ENCODE measurements around the gene TAC3. TPM values are rescaled to one million over a fixed set of nuclear protein-coding genes. Genes with fewer than 3 reads are reported as not detected.

TAC3 gene
- total and polyA plus RNA-seq, 2 of the 4 experiments (the other 2 are of a cell fraction): 0.94 TPM; not detected in 1

DNA sequence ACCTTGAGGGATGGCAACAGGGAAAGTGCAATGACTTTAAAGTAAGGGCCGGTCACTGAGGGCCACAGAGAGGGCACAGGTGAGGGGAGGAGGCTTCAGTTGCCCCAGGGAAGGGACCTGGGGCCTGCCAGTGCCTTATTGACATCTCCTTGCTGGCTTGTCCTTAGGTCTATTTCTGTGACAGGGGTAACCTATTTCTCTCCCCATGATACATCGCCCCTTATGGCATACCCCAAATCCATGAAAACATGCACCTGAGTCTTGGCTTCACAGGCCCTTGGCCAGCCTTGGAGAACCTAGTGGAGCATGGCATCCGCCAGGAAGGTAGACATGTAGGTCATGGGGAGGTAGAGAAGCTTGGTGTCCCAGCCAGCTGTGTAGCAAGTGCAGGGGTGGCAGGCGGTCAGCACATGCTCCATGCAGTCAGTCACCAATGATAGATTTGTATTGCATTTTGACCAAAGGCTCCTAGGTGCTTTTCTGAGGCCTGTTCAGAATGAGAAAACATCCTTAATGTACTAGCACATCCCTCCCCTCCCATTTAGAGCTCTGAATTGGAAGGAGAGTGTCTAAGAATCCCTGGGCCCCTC lies 35.3 kb downstream of the TAC3 start:
- H3K27me3 ChIP-seq (ENCODE audit: control insufficient read depth, insufficient read depth, low read length): peaks cover 6% of the 10 kb centered on the region; the same call in 1 of the 2 replicates
- ChIA-PET CTCF (no interaction called here), POLR2A (ENCODE audit: unreplicated experiment) (no interaction called here)
- no peak overlapping the region for H2AK5ac ChIP-seq (ENCODE audit: low read depth, low read length)
- H3K4me2 ChIP-seq (ENCODE audit: low read depth, low read length): no peak overlapping the region
- WGBS, 2 experiments (ENCODE audit: extremely low coverage in 2 of 2, insufficient read length in 1 of 2): no CpG with 5 or more reads among the region's 4 CpGs
- H2BK5ac ChIP-seq (ENCODE audit: low read depth, low read length, poor library complexity, severe bottlenecking): no peak overlapping the region
- no peak overlapping the region for H3K18ac ChIP-seq (ENCODE audit: low read depth, low read length)
- no peak overlapping the region for H4K8ac ChIP-seq (ENCODE audit: low read depth in 2 of 2, low read length in 2 of 2)
- no peak for ATAC-seq (ENCODE audit: low read depth)
- no peak overlapping the region for H3K23ac ChIP-seq (ENCODE audit: low read depth, low read length)
- H3K4me1 ChIP-seq (ENCODE audit: control insufficient read depth, insufficient read depth, low read length): no peaks in the 10 kb centered on the region
- intact Hi-C loops (cut with micrococcal nuclease) (no loop called here), in situ Hi-C loops (cut with MboI; ENCODE audit: low sequenced_read_pairs) (loop anchor here (25.0 kb wide), 1 partner anchor 469 kb away; the partner anchor contains the start of gene RBMS2), dilution Hi-C loops (cut with HindIII; ENCODE audit: low sequenced_read_pairs, unreplicated experiment) (no loop called here)
- H4K20me1 ChIP-seq (ENCODE audit: insufficient read depth, low read length): no peaks in the 10 kb centered on the region
- H3K4ac ChIP-seq (ENCODE audit: low read depth, low read length): no peak overlapping the region
- H3K9ac ChIP-seq (ENCODE audit: low read depth, low read length): no peak overlapping the region
- no peak overlapping the region for H3K4me3 ChIP-seq (ENCODE audit: insufficient read depth, low read depth, low read length)
- no peak overlapping the region for H2BK15ac ChIP-seq (ENCODE audit: low read depth, low read length)
- H2AK9ac ChIP-seq (replicated peaks; ENCODE audit: low read depth, low read length, poor library complexity): no peak overlapping the region
- H2BK120ac ChIP-seq (ENCODE audit: low read depth, low read length): no peak overlapping the region
- H3K9me1 ChIP-seq (ENCODE audit: insufficient read depth, low read length): no peaks in the 10 kb centered on the region
- no peak overlapping the region for H4K5ac ChIP-seq (ENCODE audit: low read depth, low read length)
- H3K27ac ChIP-seq (ENCODE audit: insufficient read depth, low read length): no peak overlapping the region
- H2AFZ ChIP-seq (replicated peaks; ENCODE audit: low read length, poor library complexity): no peak overlapping the region
- H3K14ac ChIP-seq (replicated peaks; ENCODE audit: low read depth, low read length): no peak overlapping the region
- H3K36me3 ChIP-seq (ENCODE audit: control insufficient read depth, insufficient read depth, low read length): no peaks in the 10 kb centered on the region
- H3K9me3 ChIP-seq (ENCODE audit: control insufficient read depth, insufficient read depth, low read length): no peaks in the 10 kb centered on the region
- DNase-seq: no peak
- TF ChIP-seq, protein P1, sequence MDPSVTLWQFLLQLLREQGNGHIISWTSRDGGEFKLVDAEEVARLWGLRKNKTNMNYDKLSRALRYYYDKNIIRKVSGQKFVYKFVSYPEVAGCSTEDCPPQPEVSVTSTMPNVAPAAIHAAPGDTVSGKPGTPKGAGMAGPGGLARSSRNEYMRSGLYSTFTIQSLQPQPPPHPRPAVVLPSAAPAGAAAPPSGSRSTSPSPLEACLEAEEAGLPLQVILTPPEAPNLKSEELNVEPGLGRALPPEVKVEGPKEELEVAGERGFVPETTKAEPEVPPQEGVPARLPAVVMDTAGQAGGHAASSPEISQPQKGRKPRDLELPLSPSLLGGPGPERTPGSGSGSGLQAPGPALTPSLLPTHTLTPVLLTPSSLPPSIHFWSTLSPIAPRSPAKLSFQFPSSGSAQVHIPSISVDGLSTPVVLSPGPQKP (IDR thresholded peaks at IDR 0.05; ENCODE audit: borderline replicate concordance, low read depth, low read length): no peak
- TF ChIP-seq NFE2L2 (IDR thresholded peaks at IDR 0.05; ENCODE audit: low read depth, low read length) (no peak), RAD21 (IDR thresholded peaks at IDR 0.05; ENCODE audit: low read length) (no peak), CHD1 (IDR thresholded peaks at IDR 0.05; ENCODE audit: low read depth, low read length) (no peak), MAFK (IDR thresholded peaks at IDR 0.05; ENCODE audit: low read depth, low read length) (no peak)
- TF ChIP-seq, protein P2, sequence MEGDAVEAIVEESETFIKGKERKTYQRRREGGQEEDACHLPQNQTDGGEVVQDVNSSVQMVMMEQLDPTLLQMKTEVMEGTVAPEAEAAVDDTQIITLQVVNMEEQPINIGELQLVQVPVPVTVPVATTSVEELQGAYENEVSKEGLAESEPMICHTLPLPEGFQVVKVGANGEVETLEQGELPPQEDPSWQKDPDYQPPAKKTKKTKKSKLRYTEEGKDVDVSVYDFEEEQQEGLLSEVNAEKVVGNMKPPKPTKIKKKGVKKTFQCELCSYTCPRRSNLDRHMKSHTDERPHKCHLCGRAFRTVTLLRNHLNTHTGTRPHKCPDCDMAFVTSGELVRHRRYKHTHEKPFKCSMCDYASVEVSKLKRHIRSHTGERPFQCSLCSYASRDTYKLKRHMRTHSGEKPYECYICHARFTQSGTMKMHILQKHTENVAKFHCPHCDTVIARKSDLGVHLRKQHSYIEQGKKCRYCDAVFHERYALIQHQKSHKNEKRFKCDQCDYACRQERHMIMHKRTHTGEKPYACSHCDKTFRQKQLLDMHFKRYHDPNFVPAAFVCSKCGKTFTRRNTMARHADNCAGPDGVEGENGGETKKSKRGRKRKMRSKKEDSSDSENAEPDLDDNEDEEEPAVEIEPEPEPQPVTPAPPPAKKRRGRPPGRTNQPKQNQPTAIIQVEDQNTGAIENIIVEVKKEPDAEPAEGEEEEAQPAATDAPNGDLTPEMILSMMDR (conservative IDR thresholded peaks at IDR 0.05; ENCODE audit: low read depth, low read length): no peak
- no peak overlapping the region for H3K56ac ChIP-seq (ENCODE audit: extremely low read depth, insufficient read depth, low read length)
- no peak overlapping the region for H2BK20ac ChIP-seq (ENCODE audit: low read depth, low read length)
- H4K91ac ChIP-seq (ENCODE audit: insufficient read depth, low read depth, low read length): no peak overlapping the region
- BruUV-seq (replicated peaks): no TSS peak
- H3K79me1 ChIP-seq (ENCODE audit: low read depth in 1 of 2, low read length in 2 of 2): no peaks in the 10 kb centered on the region
